HL-60 (cell line): Measurements from ENCODE around the gene CABCOCO1.

Experiments used
- POLR2AphosphoS5 ChIP-seq: IDR thresholded peaks from 2 replicates; pipeline ENCODE4 v1.6.1; 2012; ENCODE audit warnings: low read depth
- TF ChIP-seq, protein P1 (sequence below): IDR thresholded peaks from one replicate; pipeline ENCODE4 v1.5.1; 2011; ENCODE audit warnings: low read length, control low read depth, inconsistent platforms; ENCODE audit not compliant: insufficient read depth
- TF ChIP-seq, protein P2 (sequence below): IDR thresholded peaks from 2 replicates; pipeline ENCODE4 v1.6.1; 2012; ENCODE audit warnings: low read depth; ENCODE audit not compliant: insufficient replicate concordance

DNA sequence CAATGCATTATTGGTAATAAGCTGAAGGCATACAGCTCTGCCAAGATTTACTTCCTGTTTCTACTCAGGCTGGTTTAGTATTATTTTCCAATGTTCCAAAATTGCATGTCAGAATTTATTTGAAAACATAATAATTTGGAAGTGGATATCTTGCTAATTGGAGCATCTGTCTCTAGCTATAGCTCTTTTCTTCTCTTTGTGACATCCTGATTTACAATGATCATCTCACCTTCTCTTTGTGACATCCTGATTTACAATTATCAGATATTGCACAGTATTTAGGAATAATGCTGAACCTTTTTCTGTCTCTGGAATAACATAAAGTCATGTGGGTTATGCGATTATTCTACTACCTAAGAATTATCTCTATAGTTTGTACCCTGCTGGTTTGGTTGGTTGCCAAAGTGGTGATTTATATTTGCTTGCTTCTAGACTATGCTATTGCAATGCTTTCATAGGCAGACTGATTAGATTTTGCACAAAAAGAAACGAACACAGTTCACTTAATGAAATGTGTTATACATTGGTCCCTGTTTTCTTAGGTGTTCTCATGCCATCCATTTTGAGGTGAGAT lies 44.3 kb upstream of the CABCOCO1 start:
- TF ChIP-seq, protein P1, sequence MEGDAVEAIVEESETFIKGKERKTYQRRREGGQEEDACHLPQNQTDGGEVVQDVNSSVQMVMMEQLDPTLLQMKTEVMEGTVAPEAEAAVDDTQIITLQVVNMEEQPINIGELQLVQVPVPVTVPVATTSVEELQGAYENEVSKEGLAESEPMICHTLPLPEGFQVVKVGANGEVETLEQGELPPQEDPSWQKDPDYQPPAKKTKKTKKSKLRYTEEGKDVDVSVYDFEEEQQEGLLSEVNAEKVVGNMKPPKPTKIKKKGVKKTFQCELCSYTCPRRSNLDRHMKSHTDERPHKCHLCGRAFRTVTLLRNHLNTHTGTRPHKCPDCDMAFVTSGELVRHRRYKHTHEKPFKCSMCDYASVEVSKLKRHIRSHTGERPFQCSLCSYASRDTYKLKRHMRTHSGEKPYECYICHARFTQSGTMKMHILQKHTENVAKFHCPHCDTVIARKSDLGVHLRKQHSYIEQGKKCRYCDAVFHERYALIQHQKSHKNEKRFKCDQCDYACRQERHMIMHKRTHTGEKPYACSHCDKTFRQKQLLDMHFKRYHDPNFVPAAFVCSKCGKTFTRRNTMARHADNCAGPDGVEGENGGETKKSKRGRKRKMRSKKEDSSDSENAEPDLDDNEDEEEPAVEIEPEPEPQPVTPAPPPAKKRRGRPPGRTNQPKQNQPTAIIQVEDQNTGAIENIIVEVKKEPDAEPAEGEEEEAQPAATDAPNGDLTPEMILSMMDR = no peak
- TF ChIP-seq POLR2AphosphoS5 = no peak
- TF ChIP-seq, protein P2, sequence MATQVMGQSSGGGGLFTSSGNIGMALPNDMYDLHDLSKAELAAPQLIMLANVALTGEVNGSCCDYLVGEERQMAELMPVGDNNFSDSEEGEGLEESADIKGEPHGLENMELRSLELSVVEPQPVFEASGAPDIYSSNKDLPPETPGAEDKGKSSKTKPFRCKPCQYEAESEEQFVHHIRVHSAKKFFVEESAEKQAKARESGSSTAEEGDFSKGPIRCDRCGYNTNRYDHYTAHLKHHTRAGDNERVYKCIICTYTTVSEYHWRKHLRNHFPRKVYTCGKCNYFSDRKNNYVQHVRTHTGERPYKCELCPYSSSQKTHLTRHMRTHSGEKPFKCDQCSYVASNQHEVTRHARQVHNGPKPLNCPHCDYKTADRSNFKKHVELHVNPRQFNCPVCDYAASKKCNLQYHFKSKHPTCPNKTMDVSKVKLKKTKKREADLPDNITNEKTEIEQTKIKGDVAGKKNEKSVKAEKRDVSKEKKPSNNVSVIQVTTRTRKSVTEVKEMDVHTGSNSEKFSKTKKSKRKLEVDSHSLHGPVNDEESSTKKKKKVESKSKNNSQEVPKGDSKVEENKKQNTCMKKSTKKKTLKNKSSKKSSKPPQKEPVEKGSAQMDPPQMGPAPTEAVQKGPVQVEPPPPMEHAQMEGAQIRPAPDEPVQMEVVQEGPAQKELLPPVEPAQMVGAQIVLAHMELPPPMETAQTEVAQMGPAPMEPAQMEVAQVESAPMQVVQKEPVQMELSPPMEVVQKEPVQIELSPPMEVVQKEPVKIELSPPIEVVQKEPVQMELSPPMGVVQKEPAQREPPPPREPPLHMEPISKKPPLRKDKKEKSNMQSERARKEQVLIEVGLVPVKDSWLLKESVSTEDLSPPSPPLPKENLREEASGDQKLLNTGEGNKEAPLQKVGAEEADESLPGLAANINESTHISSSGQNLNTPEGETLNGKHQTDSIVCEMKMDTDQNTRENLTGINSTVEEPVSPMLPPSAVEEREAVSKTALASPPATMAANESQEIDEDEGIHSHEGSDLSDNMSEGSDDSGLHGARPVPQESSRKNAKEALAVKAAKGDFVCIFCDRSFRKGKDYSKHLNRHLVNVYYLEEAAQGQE = no peak
